ENCODE data around the gene CFAP299. TPM values are rescaled to one million over a fixed set of nuclear protein-coding genes. Genes with fewer than 3 reads are reported as not detected.

CFAP299 gene
- total and polyA plus RNA-seq, 4 donors, result 2.8 to 30.2 (median 6.6) TPM

DNA sequence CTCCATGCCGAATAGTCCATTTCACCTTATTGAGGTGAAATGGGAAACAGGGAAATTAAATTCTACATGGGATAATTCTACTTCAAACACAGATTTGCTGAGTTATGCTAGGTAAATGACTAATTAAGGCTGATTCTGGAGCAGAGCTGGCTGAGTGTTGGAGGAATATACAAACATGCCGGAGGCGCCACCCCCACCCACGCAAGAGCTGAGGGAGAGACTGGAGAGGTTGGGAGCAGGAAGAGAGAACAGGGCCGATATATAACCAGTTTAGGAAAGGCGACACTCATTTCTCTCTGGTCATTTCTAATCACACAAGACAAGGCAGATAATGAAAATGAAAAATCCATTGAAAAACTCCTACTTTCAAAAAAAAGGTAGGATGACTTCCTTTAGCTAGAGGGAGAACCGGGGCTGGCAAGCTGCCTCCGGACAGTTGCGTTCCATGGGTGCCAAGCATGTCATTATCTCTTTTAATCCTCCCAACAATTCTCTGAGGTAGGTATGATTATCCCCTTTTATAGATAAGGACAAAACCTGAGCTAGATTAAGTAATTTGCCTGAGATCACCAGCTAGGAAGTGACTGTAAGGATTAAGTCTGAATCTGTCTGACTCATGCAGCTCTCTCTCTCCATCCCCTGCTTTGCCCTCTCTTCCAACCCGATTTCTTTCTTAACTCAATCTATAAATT, 27.6 kb upstream of the CFAP299 start:
- H3K4me1 ChIP-seq (ENCODE audit: control insufficient read depth in 5 of 5, insufficient read depth in 5 of 5, low read length in 5 of 5), result no peaks in the 10 kb centered on the region
- no peak overlapping the region for H3K9ac ChIP-seq (ENCODE audit: insufficient read depth in 1 of 2, low read length in 2 of 2)
- H3K9me3 ChIP-seq (ENCODE audit: control insufficient read depth in 4 of 4, insufficient read depth in 3 of 4, low read length in 3 of 4), result peaks cover 0 to 1% (median 0%) of the 10 kb centered on the region in 4 donors
- DNase-seq, result no peak
- H3K36me3 ChIP-seq (ENCODE audit: control insufficient read depth in 4 of 4, insufficient read depth in 4 of 4, low read length in 4 of 4), result no peaks in the 10 kb centered on the region
- WGBS, 2 donors, result 55 to 71% methylated on average over 10 of the region's 10 CpGs
- H3K27me3 ChIP-seq (ENCODE audit: control insufficient read depth in 3 of 3, insufficient read depth in 3 of 3, low read length in 2 of 3), result peaks cover 0 to 3% (median 2%) of the 10 kb centered on the region in 3 donors
- H3K27ac ChIP-seq (ENCODE audit: low read depth in 1 of 2, low read length in 1 of 2), result no peak overlapping the region
- no peak overlapping the region for H3K4me3 ChIP-seq
- ATAC-seq (ENCODE audit: insufficient read depth, low FRiP score), result peak; percentile 45
- TF ChIP-seq, protein P1, sequence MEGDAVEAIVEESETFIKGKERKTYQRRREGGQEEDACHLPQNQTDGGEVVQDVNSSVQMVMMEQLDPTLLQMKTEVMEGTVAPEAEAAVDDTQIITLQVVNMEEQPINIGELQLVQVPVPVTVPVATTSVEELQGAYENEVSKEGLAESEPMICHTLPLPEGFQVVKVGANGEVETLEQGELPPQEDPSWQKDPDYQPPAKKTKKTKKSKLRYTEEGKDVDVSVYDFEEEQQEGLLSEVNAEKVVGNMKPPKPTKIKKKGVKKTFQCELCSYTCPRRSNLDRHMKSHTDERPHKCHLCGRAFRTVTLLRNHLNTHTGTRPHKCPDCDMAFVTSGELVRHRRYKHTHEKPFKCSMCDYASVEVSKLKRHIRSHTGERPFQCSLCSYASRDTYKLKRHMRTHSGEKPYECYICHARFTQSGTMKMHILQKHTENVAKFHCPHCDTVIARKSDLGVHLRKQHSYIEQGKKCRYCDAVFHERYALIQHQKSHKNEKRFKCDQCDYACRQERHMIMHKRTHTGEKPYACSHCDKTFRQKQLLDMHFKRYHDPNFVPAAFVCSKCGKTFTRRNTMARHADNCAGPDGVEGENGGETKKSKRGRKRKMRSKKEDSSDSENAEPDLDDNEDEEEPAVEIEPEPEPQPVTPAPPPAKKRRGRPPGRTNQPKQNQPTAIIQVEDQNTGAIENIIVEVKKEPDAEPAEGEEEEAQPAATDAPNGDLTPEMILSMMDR (IDR thresholded peaks at IDR 0.05; ENCODE audit: control extremely low read depth, extremely low read depth), result no peak

DNA sequence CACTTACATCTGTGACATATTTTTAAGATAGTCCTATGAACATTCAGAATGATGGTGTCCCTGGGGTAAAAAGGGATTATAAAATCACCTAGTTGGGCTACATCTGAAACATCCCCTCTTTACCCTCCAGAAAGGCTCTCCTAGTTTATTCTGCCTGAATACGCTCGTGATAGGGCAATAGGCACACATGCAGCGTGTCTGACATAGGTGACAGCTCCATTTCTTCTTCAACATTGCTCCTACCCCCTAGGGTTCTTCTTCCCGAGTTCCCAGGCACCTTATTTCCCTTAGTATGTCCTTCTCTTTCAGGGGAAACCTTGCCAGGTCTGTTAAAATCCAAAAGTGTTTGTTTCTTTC, 27.1 kb upstream of the CFAP299 start:
- Histone ChIP-seq H3K9ac (ENCODE audit: insufficient read depth in 1 of 2, low read length in 2 of 2) (no peak overlapping the region), H3K27ac (ENCODE audit: low read depth in 1 of 2, low read length in 1 of 2) (no peak overlapping the region), H3K36me3 (ENCODE audit: control insufficient read depth in 4 of 4, insufficient read depth in 4 of 4, low read length in 4 of 4) (no peaks in the 10 kb centered on the region), H3K4me1 (ENCODE audit: control insufficient read depth in 5 of 5, insufficient read depth in 5 of 5, low read length in 5 of 5) (no peaks in the 10 kb centered on the region), H3K4me3 (no peak overlapping the region), H3K27me3 (ENCODE audit: control insufficient read depth in 3 of 3, insufficient read depth in 3 of 3, low read length in 2 of 3) (peaks cover 0 to 3% (median 2%) of the 10 kb centered on the region in 3 donors), H3K9me3 (ENCODE audit: control insufficient read depth in 4 of 4, insufficient read depth in 3 of 4, low read length in 3 of 4) (no peaks in the 10 kb centered on the region)
- no peak for DNase-seq
- WGBS, 2 donors, result 61% methylated on average over 4 of the region's 4 CpGs
- TF ChIP-seq, protein P1 (IDR thresholded peaks at IDR 0.05; ENCODE audit: control extremely low read depth, extremely low read depth), result no peak
- ATAC-seq (ENCODE audit: insufficient read depth, low FRiP score), result no peak

DNA sequence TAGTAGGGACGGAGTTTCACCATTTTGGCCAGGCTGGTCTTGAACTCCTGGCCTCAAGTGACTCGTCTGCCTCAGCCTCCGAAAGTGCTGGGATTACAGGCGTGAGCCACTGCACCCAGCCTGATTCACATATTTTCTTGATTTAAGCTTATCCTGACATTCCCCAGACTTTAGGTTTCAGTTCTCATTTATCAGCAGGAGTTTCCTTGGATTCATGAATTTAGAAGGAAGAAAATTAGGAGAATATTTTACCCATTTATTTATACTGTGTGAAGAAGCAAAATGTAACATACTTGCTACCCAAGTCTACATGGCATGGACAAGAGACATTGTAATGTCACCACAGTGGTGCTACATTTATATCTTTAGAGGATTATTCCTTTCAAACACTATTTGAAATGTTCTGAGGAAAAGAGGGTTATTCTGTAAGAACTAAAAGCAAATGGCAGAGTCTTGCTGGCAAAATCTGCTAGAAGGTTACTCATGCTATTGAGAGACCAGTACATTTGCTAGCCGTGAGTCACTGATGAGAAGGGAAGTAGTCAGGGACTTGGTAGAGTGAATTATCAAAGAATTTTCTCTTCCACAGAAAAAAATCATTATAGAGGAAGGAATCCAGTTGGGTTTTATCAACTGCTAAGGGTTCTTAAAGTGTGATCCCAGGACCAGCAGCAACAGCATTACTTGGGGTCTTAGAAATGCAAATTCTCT, 26.1 kb upstream of the CFAP299 start:
- Histone ChIP-seq H3K27ac (ENCODE audit: low read depth in 1 of 2, low read length in 1 of 2) (no peak overlapping the region), H3K9ac (ENCODE audit: insufficient read depth in 1 of 2, low read length in 2 of 2) (no peak overlapping the region), H3K9me3 (ENCODE audit: control insufficient read depth in 4 of 4, insufficient read depth in 3 of 4, low read length in 3 of 4) (no peaks in the 10 kb centered on the region), H3K36me3 (ENCODE audit: control insufficient read depth in 4 of 4, insufficient read depth in 4 of 4, low read length in 4 of 4) (no peaks in the 10 kb centered on the region), H3K4me1 (ENCODE audit: control insufficient read depth in 5 of 5, insufficient read depth in 5 of 5, low read length in 5 of 5) (no peaks in the 10 kb centered on the region), H3K27me3 (ENCODE audit: control insufficient read depth in 3 of 3, insufficient read depth in 3 of 3, low read length in 2 of 3) (peaks cover 0 to 3% (median 2%) of the 10 kb centered on the region in 3 donors), H3K4me3 (no peak overlapping the region)
- TF ChIP-seq, protein P1 (IDR thresholded peaks at IDR 0.05; ENCODE audit: control extremely low read depth, extremely low read depth), result no peak
- no peak for DNase-seq
- WGBS, 2 donors, result 85 to 87% methylated on average over 5 of the region's 5 CpGs
- ATAC-seq (ENCODE audit: insufficient read depth, low FRiP score), result no peak

Measured in lung (tissue), 12 donors.